ENCODE results near the gene ARMC8. TPM values are rescaled to one million over a fixed set of nuclear protein-coding genes. Genes with fewer than 3 reads are reported as not detected.

ARMC8 gene
- total RNA-seq, 1 donor = 49.8 TPM

DNA sequence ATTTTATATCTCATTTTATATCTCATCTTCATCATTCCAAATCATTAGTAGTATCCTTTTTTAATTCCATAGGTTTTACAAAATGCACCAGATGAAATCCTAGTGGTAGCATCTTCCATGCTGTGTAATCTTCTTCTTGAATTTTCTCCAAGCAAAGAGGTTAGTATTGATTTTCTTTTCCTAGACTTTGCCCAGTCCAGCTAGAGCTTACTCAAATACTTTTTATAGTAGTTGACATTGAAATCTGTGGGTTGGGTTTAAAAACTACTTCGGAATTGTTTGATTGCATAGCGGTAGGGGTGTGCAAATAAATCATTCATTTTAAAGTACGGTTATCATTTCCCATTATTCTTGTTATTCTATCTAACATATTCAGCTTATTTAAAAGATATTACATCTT, 80.0 kb downstream of the ARMC8 start:
- TF ChIP-seq, protein P1, sequence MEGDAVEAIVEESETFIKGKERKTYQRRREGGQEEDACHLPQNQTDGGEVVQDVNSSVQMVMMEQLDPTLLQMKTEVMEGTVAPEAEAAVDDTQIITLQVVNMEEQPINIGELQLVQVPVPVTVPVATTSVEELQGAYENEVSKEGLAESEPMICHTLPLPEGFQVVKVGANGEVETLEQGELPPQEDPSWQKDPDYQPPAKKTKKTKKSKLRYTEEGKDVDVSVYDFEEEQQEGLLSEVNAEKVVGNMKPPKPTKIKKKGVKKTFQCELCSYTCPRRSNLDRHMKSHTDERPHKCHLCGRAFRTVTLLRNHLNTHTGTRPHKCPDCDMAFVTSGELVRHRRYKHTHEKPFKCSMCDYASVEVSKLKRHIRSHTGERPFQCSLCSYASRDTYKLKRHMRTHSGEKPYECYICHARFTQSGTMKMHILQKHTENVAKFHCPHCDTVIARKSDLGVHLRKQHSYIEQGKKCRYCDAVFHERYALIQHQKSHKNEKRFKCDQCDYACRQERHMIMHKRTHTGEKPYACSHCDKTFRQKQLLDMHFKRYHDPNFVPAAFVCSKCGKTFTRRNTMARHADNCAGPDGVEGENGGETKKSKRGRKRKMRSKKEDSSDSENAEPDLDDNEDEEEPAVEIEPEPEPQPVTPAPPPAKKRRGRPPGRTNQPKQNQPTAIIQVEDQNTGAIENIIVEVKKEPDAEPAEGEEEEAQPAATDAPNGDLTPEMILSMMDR (IDR thresholded peaks at IDR 0.05; ENCODE audit: insufficient read depth, low read length) = no peak
- no peak for DNase-seq (ENCODE audit: low read depth)
- no peak overlapping the region for H3K4me3 ChIP-seq (ENCODE audit: low read depth, low read length)

DNA sequence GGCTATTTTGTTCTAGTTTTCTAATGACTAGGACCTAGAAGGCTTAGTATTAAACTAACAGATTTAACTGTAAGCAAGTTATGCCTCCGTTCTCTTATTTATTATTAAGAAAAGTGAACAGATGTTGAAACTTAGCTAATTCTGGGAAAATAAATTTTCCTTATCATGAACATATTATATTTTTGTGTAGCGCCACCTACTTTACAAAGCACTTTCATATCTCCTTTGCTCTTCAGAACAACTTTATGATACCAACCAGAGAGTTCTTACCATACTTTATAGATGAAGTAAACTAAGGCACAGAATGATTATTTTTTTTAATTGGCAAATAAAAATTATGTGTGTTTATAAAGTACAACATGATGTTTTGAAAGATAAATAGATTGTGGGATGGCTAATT, 83.1 kb downstream of the ARMC8 start:
- DNase-seq (ENCODE audit: low read depth) = no peak
- TF ChIP-seq, protein P1 (IDR thresholded peaks at IDR 0.05; ENCODE audit: insufficient read depth, low read length) = no peak
- H3K4me3 ChIP-seq (ENCODE audit: low read depth, low read length) = no peak overlapping the region

DNA sequence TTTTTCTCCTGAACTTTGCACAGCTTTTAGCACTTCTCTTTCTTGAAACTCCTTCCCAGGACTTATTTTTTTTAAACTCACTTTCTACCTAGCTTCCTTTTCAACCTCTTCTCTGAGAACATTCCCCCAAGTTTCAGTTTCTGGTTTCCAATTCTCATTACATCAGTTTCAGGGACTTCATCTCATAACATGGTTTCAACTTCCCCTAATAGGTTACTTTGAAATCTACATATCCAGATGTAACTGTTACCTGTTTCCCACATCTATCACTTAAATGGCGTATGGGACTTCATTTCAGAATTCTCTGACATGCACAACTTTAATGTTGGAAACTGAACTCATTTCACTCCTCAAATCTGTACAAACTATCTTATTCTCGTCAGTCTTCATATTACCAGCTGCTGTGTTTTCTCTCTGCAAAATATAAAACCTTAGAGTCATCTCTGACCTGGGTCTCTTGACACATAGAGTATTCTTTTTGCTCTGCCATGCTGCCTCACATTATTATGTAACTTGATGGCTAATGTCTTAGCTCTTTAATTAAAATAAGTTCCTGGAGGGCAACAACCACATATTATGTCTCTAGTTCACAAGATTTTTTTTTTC, 84.2 kb downstream of the ARMC8 start:
- TF ChIP-seq, protein P1 (IDR thresholded peaks at IDR 0.05; ENCODE audit: insufficient read depth, low read length) = no peak
- DNase-seq (ENCODE audit: low read depth) = no peak
- H3K4me3 ChIP-seq (ENCODE audit: low read depth, low read length) = no peak overlapping the region

DNA sequence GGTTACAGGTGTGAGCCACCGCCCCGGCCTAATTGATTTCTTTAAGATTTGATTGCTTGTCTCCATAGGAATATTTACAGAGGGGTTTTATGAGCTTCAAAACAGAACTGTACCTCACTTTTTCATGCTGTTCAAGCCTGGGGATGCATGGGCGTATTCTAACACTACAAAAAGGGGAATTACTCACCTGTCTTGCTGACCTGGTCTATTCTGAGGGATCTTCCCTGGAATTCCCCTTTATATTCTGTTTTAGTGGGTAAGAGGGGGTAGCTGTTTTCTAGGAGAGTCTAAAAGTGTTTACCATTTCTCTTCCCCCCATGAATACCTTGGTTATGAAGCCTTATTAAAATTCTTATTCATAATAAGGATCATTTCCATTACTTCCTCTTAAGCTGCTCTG, 94.5 kb downstream of the ARMC8 start:
- TF ChIP-seq, protein P1 (IDR thresholded peaks at IDR 0.05; ENCODE audit: insufficient read depth, low read length) = no peak
- no peak for DNase-seq (ENCODE audit: low read depth)
- no peak overlapping the region for H3K4me3 ChIP-seq (ENCODE audit: low read depth, low read length)

DNA sequence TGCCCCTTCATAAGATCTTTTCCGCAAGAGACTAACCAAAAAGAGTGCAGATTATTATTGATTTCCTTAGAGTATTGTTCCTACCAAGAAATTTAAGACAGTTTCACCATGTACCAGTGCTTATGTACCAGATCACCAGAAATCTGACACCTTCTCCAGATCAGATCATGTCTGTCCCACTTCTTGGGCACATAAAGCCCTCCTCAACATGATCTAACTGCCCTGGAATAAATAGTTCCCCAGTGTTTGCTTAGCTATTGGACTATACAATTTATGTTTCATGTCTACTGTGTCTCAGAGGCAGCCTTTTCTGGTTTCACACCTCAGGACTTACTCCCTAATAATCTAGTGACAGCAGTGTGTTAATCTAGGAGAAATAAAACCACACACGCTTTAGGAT, 95.7 kb downstream of the ARMC8 start:
- TF ChIP-seq, protein P1 (IDR thresholded peaks at IDR 0.05; ENCODE audit: insufficient read depth, low read length) = no peak
- H3K4me3 ChIP-seq (ENCODE audit: low read depth, low read length) = no peak overlapping the region
- DNase-seq (ENCODE audit: low read depth) = no peak

DNA sequence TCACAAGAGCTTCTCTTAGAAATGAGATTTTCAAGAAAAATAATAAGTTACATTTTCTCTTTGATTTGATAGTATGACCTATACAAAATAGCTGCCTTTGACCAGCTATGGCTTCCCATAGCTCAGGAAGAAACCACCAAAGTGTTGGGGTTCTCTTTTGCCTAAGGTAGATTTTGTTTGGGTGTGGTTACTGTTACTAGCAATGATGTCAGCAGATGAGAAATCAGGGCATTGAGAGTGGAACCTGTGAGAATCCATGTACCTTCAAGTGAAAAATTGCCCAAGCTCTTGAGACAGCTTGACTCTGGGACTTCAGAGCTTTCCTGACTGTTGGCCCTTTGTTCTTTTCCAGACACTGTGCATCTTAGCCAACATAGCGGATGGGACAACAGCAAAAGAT, 97.0 kb downstream of the ARMC8 start:
- no peak overlapping the region for H3K4me3 ChIP-seq (ENCODE audit: low read depth, low read length)
- TF ChIP-seq, protein P1 (IDR thresholded peaks at IDR 0.05; ENCODE audit: insufficient read depth, low read length) = no peak
- no peak for DNase-seq (ENCODE audit: low read depth)

DNA sequence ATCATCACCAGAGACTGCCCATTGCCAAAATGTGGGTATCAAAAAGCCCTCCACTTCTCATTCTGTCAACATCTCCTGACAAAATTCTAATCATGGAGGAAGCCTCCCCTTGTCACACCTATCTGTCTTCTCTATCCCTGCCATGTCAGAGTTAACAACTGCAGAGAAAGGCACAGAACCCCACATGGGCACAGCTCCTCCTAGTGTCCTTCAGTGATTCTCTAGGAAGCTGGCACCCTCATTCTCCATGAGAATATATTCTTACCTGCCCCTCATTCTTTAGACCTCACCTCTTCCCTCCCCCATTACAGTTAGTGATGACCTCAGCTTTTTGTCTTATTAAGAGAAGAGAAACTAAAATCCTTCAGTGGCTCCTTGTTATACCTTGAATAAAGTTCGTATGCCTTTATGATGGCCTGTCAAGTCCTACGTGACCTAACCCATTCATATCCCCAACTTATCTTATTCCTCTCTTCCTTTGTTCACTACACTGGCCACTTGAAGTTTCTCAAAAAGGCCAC, 97.9 kb downstream of the ARMC8 start:
- no peak for DNase-seq (ENCODE audit: low read depth)
- TF ChIP-seq, protein P1 (IDR thresholded peaks at IDR 0.05; ENCODE audit: insufficient read depth, low read length) = no peak
- no peak overlapping the region for H3K4me3 ChIP-seq (ENCODE audit: low read depth, low read length)

Measured in fibroblast of the aortic adventitia (primary cell).